A673 (cell line): Measurements from ENCODE around the gene TCEA2. TPM values are rescaled to one million over a fixed set of nuclear protein-coding genes. Genes with fewer than 3 reads are reported as not detected.

ENCODE experiments used
- BruUV-seq: library from RNA; stranded (reverse); fragments of 400-500 nt; replicated peaks from 2 replicates; lab custom pipeline; 2021; lab: Mats Ljungman, UMichigan
- CTCF ChIA-PET: fragments of 300-600 bp; sonication (Branson Sonifier 250); formaldehyde crosslinking; loops from one replicate; lab custom pipeline; 2022; ENCODE audit warnings: antibody characterized with exemption; lab: Charles Lee
- POLR2A ChIA-PET: fragments of 300-600 bp; sonication (Branson Sonifier 250); formaldehyde crosslinking; loops from one replicate; lab custom pipeline; 2022; ENCODE audit warnings: antibody characterized with exemption; ENCODE audit not compliant: low non-redundant PET; lab: Charles Lee
- DNase-seq: peaks from one replicate; pipeline ENCODE4 v3.0.0-alpha.2; 2015; ENCODE audit warnings: low spot score
- H3K27ac ChIP-seq: fragments of 200-600 bp; sonication (generic); 2 replicates; pipeline ENCODE4 v1.5.1; 2016; ENCODE audit warnings: mixed run types, low read depth, mild to moderate bottlenecking, mixed read lengths, antibody characterized with exemption, low read length; ENCODE audit not compliant: poor library complexity, severe bottlenecking
- H3K27me3 ChIP-seq: fragments of 200-600 bp; sonication (generic); replicated peaks from 2 replicates; pipeline ENCODE4 v1.6.1; 2017; ENCODE audit warnings: mixed run types, low read depth, mild to moderate bottlenecking, mixed read lengths, antibody characterized with exemption, low read length; ENCODE audit not compliant: insufficient read depth, poor library complexity
- H3K36me3 ChIP-seq: fragments of 200-600 bp; sonication (generic); 2 replicates; pipeline ENCODE4 v1.6.1; 2016; ENCODE audit warnings: mixed run types, mild to moderate bottlenecking, mixed read lengths, antibody characterized with exemption, low read length; ENCODE audit not compliant: insufficient read depth, poor library complexity, severe bottlenecking
- H3K4me1 ChIP-seq: fragments of 200-600 bp; sonication (generic); 2 replicates; pipeline ENCODE4 v1.6.1; 2017; ENCODE audit warnings: mixed run types, mild to moderate bottlenecking, mixed read lengths, antibody characterized with exemption, low read length; ENCODE audit not compliant: insufficient read depth, poor library complexity, severe bottlenecking
- H3K4me3 ChIP-seq: fragments of 200-600 bp; sonication (generic); 2 replicates; pipeline ENCODE4 v1.5.1; 2016; ENCODE audit warnings: low read depth, mixed run types, mild to moderate bottlenecking, mixed read lengths, low read length; ENCODE audit not compliant: poor library complexity, severe bottlenecking
- H3K9me3 ChIP-seq: fragments of 200-600 bp; sonication (generic); 2 replicates; pipeline ENCODE4 v1.6.1; 2016; ENCODE audit warnings: mixed run types, low read depth, mild to moderate bottlenecking, mixed read lengths, antibody characterized with exemption, low read length; ENCODE audit not compliant: poor library complexity, severe bottlenecking
- EZH2 ChIP-seq: fragments of 200-600 bp; sonication (generic); IDR thresholded peaks from 2 replicates; pipeline ENCODE4 v1.6.1; 2017; ENCODE audit warnings: borderline replicate concordance, low read depth, mild to moderate bottlenecking, mixed read lengths, antibody characterized with exemption, low read length; ENCODE audit not compliant: poor library complexity, severe bottlenecking
- intact Hi-C: fragments of 100-400 bp; cut with micrococcal nuclease; formaldehyde crosslinking; loops from one replicate; pipeline ENCODE4 v1.10.0; 2022; ENCODE audit not compliant: unreplicated experiment
- total RNA-seq: library from RNA; stranded (reverse); gene quantifications from 2 replicates; pipeline ENCODE4 v1.2.3, GENCODE V29; 2021
- TF ChIP-seq, protein P1 (sequence below): fragments of 300-800, 200-600 bp; sonication (generic); conservative IDR thresholded peaks from 2 replicates; pipeline ENCODE4 v1.5.1; 2017; ENCODE audit warnings: low read depth, mild to moderate bottlenecking, antibody characterized with exemption, low read length, moderate library complexity, mixed read lengths

The TCEA2 gene
- total RNA-seq, 1 experiment from 2014 or later = 35.0 TPM

DNA sequence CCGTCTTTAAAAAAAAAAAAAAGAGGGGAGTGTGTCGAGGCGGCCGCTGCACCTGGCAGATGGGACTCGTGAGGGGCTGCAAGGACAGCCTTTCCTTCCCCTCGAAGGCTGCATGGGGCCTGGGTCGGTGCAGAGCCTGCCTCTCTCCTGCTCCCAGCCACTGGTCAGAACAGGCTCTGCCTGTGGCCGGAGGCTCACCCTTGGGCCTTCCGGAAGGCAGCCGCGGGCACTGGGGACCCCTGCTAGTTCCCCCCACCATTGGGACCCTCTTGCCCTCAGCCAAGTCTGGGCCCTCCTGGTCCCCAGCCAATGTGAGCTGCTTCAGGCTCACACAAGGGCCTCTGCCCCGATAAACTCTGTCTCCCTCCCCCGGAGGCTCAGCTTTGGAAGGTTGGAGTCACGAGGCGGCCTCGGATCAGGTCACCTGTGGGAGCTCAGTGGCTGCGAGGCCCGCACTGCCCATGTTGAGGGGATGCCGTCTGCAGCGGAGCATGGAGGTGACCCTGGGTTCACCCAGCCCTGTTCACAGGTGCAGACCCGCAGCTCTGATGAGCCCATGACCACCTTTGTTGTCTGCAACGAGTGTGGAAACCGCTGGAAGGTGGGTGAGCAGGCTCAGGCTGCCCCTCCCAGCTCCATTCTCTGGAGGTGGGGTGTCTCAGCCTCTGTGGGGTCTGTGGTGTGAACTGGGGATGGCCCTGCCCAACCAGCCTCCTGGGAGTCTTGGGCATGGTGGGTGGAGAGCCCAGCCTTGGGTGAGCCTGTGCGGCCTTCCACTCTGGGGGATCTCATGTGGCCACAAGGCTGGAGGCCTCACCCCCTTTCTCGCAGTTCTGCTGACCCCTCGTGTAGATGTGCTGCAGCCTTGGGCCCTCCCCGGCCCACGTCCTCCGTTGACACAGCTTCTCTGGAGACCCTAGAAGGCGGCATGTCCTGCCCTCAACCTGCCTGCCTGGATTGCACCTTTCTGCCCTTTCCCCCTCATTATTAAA lies 8.6 kb downstream of the TCEA2 start:
- no TSS peak for BruUV-seq
- no peak overlapping the region for H3K4me3 ChIP-seq
- ChIA-PET POLR2A (no interaction called here), CTCF (interaction anchor here (0.7 kb wide), 1 partner anchor 517 kb away, joined by 6 read pairs; no protein-coding TSS in a partner anchor)
- H3K27me3 ChIP-seq = no peaks in the 10 kb centered on the region
- TF ChIP-seq EZH2 = no peak
- TF ChIP-seq, protein P1, sequence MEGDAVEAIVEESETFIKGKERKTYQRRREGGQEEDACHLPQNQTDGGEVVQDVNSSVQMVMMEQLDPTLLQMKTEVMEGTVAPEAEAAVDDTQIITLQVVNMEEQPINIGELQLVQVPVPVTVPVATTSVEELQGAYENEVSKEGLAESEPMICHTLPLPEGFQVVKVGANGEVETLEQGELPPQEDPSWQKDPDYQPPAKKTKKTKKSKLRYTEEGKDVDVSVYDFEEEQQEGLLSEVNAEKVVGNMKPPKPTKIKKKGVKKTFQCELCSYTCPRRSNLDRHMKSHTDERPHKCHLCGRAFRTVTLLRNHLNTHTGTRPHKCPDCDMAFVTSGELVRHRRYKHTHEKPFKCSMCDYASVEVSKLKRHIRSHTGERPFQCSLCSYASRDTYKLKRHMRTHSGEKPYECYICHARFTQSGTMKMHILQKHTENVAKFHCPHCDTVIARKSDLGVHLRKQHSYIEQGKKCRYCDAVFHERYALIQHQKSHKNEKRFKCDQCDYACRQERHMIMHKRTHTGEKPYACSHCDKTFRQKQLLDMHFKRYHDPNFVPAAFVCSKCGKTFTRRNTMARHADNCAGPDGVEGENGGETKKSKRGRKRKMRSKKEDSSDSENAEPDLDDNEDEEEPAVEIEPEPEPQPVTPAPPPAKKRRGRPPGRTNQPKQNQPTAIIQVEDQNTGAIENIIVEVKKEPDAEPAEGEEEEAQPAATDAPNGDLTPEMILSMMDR = no peak
- no peaks in the 10 kb centered on the region for H3K9me3 ChIP-seq
- intact Hi-C loops = no loop called here
- no peak overlapping the region for H3K27ac ChIP-seq
- no peaks in the 10 kb centered on the region for H3K4me1 ChIP-seq
- no peak for DNase-seq
- H3K36me3 ChIP-seq = peaks cover 6% of the 10 kb centered on the region

DNA sequence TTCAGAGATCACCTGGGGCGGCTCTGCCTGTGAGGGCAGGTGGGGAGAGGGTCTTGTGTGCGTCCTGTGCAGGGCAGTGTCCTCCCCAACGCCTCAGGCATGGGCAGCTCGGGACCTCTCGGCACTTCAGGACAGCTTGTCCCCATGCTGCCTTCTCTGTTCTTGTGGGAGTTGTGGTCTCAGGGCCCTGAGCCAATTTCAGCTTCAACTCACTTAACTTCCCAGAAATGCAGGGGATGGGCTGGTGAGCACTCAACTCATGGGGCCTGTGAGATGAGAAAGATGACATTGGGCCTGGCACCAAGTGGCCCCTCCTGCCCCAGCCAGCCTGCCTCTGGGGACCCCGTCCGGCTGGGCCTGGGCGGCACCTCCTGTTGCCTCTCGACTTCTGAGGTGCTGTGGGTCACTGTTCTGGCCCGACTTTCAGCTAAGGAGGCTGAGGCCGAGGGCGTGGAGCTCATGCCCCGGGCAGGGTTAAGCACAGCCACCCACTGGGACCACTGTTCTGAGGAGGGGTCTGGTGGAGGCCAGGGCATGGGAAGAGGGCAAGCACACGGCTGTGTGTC lies 9.6 kb downstream of the TCEA2 start:
- BruUV-seq = no TSS peak
- intact Hi-C loops = no loop called here
- CTCF ChIA-PET = no interaction called here
- DNase-seq = no peak
- H3K36me3 ChIP-seq = peaks cover 6% of the 10 kb centered on the region
- H3K9me3 ChIP-seq = no peaks in the 10 kb centered on the region
- H3K27me3 ChIP-seq = no peaks in the 10 kb centered on the region
- H3K4me3 ChIP-seq = no peak overlapping the region
- no peak overlapping the region for H3K27ac ChIP-seq
- no peak for TF ChIP-seq EZH2
- TF ChIP-seq, protein P1 = no peak
- POLR2A ChIA-PET = no interaction called here
- H3K4me1 ChIP-seq = no peaks in the 10 kb centered on the region

- TF ChIP-seq, protein P1 = no peak
- TF ChIP-seq EZH2 = no peak
- POLR2A ChIA-PET = no interaction called here
- Histone ChIP-seq H3K36me3 (peaks cover 6% of the 10 kb centered on the region), H3K4me3 (no peak overlapping the region), H3K27me3 (no peaks in the 10 kb centered on the region), H3K9me3 (no peaks in the 10 kb centered on the region), H3K4me1 (peaks cover 6% of the 10 kb centered on the region), H3K27ac (no peak overlapping the region)
- no TSS peak for BruUV-seq
- CTCF ChIA-PET = no interaction called here
- intact Hi-C loops = no loop called here
- DNase-seq = no peak
Observed at GRCh38 chr20:64073476-64074183, 10.6 kb downstream of the TCEA2 start.
